SIG-M5 (cell line): ENCODE results near the gene KBTBD12.

Experiments used
- DNase-seq: peaks from one replicate; lab custom pipeline; 2025; lab: John Stamatoyannopoulos, UW

KBTBD12 gene

DNA sequence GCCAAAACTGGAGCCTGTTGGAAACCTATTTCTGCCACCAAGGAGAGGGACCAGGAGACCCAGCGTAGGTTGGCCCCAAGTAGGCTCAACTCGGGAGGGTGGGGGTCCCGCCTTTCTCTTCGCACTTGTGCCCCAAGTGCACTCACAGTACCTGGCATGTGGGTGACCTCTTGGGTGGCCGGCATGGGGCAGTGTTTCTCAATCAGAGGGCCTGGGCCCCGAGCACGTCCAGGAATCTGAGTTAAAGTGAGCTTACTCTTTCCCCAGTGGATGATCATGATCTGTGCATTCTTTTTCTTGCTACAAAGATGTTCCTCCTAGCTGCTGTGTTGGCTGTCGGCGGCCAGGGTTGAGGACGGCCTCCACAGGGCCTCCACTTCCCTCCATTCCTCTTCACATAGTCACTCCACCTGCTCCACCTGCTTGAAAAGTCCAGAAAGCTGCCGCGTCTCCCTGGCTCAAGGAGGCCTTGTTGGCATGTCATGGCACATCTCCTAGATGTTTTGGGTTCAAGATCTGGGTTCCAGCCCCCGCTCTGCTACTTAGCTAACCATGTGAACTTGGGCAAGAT is 70.7 kb downstream of the KBTBD12 start:
- no peak for DNase-seq

- DNase-seq, result no peak
Observed at GRCh38 chr3:127986803-127987202, 71.8 kb downstream of the KBTBD12 start.

GRCh38 chr3:127987309-127987995 is 72.4 kb downstream of the KBTBD12 start:
- DNase-seq, result no peak

GRCh38 chr3:127988770-127989557 is 73.9 kb downstream of the KBTBD12 start:
- DNase-seq, result no peak

DNA sequence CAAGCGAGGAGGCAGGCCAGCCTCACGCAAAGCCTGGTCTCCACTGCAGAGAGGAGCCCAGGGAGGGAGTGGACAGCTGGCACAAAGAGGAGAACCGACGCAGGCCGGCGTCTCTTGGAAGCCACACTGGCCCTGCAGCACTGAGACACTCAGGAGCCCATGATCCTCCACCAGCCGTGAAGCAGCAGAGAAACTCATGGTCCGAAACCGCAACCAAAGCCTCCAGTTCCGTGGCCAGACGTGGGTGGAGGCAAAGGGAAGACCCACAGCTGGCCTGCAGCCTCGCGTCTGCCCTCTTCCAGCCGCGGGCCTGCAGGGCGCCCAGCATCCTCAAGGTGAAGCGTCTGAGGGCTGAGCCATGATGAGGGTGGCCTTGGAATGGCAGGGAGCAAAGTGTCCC is 75.0 kb downstream of the KBTBD12 start:
- DNase-seq, result no peak

DNA sequence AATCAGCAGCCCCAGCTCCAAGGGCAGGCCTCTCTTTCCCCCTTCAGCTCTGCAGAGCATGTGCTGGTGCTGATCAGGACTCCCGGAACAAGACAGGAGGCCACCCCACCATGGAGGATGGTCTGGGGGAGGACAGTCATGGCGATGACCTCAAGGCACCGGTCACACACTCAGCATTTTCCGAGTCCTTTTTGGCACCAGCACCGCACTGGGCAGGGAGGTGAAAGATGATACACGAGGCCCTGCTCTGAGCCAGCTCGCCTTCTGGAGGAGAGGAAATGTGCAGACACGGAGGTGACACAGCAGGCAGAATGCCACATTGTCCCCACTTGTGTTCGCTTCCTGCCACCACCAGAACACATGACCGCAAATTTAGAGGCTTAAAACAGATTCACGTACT is 75.4 kb downstream of the KBTBD12 start:
- DNase-seq, result no peak

DNA sequence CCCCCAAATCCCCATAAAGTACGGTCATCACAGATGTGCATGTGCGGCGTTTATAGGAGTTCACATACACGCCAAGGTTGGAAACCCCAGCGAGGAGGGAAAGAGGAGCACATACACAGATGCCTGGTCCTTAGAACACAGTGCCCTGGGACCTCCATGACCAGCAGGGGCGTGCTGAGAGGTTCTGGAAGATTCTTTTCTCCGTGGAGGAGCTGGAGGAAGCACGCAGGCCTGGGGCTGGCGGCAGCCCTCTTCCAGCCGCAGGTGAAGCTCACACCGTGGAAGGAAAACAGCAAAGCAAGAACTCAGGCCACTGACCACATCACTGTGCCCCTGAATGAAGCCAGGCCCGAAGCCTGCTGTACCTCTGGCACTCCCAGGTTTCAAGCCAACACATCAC is 76.2 kb downstream of the KBTBD12 start:
- DNase-seq, result no peak

DNA sequence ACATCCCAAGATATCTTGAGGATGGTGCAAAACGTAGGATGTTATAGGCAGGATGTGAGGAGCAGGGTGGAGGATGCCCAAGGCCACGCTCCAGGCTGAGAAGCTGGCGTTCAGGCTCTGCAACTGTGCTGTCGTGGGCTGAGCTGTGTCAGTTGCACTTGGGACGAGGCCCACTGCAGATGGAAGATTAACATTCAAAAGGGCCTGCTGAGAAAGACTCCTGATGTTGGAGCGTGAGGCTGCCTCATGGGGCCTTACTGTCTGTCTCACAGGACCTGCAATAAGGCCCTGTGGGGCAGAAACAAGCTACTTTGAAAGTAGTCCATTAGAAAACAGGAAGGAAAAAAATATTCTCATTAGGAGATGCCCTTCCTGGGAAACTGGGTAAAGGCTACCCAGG is 76.6 kb downstream of the KBTBD12 start:
- no peak for DNase-seq

GRCh38 chr3:127992127-127992526 is 77.1 kb downstream of the KBTBD12 start:
- DNase-seq, result no peak

DNA sequence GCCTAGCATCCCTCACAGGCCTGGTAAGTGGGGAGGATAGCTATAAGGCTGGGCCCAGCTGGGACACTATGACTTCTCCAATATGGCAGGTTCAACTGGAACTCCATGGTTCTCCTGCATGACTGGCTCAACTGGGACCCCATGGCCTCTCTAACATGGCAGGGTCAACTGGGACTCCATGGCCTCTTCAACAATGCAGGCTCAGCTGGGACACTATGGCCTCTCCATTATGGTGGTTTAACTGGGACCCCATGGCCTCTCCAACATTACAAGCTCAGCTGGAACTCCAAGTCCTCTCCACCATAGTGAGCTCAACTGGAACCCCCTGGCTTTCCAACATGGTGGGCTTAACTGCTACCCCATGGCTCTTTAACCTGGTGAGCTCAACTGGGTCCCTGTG is 79.0 kb downstream of the KBTBD12 start:
- no peak for DNase-seq

DNA sequence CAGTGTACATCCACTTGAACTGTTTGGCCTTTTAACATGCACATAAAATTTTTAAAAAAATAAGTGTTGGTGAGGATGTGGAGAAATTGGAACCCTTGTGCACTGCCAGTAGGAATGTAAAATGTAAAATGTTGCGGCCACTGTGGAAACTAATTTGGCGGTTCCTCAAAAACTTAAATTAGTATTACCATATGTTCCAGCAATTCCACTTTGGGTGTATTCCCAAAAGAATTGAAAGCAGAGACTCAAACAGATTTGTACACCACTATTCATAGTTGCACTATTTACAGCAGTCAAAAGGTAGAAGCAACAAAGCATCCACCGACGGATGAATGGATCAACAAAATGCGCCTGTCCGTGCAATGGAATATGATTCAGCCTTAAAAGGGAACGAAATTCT is 82.0 kb downstream of the KBTBD12 start:
- no peak for DNase-seq

- DNase-seq, result no peak
Observed at GRCh38 chr3:127997961-127998360, 82.9 kb downstream of the KBTBD12 start.

DNA sequence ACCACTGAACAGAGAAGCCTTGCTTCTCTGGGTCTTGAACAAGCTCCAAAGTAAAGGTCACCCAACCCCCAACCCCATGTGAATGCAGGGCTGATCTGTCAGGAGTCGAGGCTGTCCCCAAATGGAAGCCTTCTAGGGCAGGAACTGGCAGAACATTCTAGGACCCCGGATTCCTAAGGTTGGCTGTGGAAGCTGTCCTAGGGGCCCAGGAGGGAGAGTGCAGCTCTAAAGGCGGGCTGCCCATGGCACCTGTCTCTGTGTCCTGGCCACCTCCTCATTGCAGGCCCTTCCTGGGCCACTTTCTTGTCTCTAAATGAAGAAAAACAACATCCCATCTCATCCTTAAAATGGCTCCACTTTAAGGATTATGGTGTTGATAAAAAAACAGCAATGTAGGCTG is 83.6 kb downstream of the KBTBD12 start:
- no peak for DNase-seq

GRCh38 chr3:127999509-128000106 is 84.6 kb downstream of the KBTBD12 start:
- DNase-seq, result no peak

- no peak for DNase-seq
Observed at GRCh38 chr3:128001576-128001975, 86.5 kb downstream of the KBTBD12 start.

- DNase-seq, result no peak
Observed at GRCh38 chr3:128004661-128005060, 89.6 kb downstream of the KBTBD12 start.

- no peak for DNase-seq
Observed at GRCh38 chr3:128006061-128007032, 91.3 kb downstream of the KBTBD12 start.

GRCh38 chr3:128007033-128007424 is 92.0 kb downstream of the KBTBD12 start:
- DNase-seq, result no peak

- DNase-seq, result no peak
Observed at GRCh38 chr3:128009952-128010846, 95.2 kb downstream of the KBTBD12 start.

GRCh38 chr3:128011140-128011539 is 96.1 kb downstream of the KBTBD12 start:
- DNase-seq, result no peak

DNA sequence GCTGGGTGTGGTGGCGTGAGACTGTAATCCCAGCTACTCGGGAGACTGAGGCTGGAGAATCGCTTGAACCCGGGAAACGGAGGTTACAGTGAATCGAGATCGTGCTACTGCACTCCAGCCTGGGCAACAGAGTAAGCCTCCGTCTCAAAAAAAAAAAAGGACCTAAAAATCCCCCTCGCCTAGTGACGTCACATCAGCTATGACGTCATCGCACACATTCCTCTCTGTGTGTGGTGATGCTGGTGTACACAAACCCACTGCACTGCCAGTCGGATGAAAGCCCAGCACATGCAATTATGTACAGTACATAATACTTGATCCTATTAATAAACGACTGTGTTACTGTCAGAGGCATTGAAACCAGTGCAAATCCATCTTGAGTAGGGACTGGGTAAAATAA is 97.0 kb downstream of the KBTBD12 start:
- DNase-seq, result no peak
